ENCODE measurements around the gene SYNJ2.

SYNJ2 gene

DNA sequence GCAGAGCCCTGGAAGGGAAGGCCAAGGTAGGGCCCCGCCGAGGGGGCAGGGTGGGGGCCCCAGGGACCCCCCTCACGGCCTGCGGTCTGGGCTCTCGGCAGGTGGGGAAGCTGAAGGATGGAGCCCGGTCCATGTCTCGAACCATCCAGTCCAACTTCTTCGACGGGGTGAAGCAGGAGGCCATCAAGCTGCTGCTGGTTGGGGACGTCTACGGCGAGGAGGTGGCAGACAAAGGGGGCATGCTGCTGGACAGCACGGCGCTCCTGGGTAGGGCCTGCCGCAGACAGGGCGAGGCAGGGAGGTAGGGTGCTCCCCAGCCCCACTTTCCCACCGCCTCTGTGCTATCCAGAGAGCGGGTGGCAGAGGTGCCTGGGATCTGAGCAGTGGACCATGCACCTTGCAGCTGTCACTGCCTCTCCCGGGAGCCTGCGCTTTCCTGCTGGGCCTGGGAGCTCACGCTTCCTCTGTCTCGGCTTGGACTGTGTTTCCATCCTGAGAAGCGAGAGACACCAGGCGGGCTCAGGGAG, 83.1 kb downstream of the SYNJ2 start:
- DNase-seq: no peak

DNA sequence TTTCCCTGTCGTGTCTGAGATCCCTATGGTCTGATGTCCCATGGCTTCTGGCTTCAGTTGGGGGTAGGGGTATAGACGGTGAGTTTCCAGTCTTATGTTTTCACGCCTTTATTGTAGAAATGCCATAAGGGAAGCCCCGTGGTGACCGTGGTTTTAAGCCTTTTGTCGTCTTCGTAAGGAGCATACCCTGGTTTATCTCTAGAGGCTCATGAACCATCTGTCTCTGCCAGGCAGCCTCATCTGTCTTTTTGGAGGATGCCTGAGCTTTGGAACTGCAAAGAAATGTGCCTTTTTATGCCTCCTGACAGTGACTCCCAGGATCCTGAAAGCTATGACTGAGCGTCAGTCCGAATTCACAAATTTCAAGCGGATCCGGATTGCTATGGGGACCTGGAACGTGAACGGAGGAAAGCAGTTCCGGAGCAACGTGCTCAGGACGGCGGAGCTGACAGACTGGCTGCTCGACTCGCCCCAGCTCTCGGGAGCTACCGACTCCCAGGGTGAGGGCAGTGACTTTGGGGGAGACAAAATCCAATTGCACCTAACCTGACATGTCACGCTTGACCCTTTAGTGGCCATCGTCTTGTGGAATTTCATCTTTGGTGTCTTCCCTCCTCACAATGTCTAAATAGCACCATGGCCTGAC, 84.6 kb downstream of the SYNJ2 start:
- peak; percentile 23 for DNase-seq

DNA sequence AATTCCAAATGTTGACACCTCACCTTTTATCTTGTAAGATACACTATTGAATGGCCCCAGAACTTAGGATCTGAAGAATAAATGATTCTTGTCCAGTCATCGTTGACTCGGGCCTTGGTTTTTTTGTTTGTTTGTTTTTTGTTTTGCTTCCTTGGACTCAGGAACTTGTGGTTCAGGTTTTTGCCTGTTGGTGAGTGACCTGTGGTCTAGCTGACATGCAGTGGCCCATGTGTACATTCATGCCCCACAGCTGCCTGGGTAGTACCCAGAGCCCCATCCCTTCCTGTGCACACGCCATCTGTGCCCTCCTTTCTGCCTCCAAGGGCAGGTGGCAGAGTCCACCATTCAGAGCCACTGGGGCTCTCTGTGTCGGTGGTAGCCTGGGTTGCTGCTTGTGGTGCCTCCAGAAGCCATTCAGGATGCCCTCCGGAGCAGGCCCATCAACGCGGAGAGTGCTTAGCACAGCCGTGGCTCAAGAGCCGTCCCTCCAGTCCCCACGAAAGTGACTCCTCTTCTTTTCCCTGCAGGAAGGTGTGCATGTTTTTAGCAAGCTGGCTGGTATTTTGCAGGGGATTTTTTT, 85.9 kb downstream of the SYNJ2 start:
- DNase-seq: no peak

DNA sequence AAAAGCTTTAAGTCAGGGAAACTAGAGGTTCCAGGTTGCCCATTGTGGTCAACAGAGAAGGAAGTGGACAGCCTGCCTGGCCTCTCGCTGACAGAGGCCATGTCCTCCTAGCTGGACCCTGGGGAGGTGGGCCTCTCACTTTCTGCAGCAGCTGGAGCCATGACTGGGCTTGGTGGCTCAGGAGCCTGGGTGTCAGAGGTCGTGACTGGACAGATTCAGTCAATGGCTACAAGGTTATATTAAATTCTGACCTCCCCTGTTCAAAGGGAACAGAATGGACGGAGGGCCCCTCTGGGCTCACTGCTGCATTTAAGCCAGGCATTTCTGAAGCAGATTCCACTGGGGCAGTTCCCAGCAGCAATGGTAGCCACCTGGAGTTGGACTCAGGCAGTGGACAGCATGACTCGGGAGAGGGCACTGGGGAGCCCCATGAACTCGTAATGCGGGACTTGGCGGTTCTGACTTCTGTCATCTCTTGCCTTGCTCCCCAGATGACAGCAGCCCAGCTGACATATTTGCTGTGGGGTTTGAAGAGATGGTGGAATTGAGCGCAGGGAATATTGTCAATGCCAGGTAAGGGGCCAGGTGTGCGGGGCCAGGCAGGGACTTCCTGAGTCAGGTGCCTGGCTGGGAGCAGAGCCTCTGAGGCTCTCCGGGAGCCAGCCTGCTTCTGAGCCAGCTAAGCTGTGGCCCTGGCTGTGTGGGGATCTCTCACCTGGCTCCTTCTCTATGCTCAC, 86.7 kb downstream of the SYNJ2 start:
- DNase-seq: no peak

DNA sequence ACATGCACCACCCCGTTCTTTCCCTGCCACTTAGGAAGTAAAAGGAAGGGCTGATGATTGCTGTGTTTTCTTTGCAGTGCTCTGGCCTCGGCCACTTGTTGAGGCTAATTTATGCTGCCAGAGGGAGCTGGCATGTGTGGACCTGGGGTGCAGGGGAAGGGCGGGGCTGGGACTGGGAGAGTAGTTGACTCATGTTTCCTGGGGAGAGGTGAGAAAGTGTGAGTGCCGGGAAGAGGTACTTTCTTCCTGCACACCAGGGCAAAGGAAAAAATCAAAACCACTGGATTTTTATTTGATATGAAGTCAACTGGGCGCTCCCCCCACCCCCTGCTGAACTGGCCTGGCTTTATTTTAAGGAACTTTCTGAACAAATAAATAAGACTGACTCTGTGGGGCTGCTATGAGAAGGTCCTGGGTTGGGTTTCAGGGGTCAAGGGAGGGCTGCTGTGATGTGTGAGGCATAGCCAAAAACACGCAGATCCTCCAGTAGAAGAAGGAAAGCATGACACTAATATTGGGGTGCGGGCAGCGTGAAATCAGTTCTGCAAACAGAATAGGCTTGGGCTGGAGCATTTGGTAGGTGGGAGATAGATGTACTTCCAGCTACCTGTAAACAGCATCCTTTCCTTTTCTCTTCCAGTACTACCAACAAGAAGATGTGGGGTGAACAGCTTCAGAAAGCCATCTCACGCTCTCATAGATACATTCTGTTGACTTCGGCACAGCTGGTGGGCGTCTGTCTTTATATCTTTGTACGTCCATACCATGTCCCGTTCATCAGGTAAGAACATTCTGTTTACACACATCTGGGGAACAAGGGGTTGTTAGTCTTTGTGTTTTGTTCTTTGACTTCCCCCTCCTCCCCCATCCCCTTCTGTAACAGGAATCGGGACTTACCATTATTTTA, 87.5 kb downstream of the SYNJ2 start:
- no peak for DNase-seq

DNA sequence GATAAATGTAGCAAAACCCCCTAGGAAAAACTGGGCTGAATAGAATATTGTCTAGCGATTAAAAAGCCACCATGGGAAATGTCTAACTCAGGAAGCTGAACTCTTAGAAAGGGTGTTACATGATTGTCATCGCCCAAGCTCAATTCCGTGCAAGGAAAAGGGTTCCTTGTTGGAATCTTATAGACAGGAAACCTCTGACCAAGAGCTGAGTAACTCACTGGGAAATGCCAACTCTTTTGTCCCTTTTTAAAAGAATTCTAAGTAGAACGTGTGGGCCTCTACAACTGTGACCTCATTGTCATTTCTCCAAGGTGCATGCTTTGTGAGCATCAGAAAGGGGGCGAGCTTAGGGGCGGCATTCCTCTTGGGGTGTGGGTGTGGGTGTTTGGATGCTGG, 88.1 kb downstream of the SYNJ2 start:
- DNase-seq: no peak

DNA sequence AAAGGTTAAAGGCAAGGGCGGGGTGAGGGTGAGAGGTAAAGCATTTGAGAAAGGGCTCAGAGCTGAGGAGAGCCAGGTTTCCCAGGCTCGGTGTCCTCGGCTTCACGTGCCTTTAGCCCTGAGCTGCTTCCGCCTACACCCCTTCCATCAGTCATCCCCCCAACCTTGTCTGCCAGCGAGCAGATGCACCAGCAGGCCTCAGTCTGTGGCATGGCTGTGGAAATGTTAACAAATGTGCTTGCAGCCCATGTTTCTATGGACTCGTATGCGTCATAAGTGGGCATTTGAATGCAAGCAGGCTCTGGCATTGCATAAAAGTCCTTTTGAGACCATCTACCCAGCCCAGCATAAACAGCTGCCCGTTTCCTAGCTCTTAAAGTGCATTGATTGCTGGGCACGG, 88.8 kb downstream of the SYNJ2 start:
- no peak for DNase-seq

DNA sequence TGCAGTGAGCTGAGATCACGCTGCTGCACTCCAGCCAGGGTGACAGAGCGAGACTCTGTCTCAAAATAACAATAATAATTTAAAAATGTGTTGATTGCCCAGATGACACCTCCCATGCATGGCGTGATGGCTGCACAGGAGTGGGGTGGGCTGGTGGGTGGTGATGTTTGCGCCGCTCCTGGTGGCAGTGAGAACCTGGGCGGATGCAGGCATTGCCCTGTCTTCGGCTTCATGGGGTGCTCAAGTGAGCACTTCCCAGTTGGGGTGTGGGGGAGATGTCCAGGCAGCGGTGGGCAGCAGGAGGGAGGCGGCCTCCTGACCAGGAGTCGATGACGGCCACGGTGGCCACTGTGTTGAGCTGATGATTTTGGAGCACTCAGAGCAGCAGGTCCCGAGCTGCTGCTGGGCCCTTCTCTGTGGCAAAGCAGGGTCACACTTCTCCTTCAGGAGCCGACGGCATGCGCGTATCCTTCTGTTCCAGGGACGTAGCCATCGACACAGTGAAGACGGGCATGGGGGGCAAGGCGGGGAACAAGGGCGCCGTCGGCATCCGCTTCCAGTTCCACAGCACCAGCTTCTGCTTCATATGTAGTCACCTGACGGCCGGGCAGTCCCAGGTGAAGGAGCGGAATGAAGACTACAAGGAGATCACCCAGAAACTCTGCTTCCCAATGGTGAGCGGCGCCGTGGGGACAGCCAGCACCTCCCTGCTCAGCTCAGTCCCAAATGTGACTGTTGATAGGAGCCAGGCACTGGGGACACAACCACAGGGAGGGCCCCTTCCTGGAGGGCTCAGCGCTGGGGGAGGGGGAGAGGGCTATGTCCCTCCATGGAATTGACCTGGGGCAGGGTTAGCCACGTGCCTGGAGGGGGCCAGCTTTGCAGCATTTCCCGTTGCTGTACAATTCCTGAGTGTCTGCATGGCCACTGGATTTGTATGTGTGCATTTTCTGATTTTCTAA, 89.7 kb downstream of the SYNJ2 start:
- no peak for DNase-seq

DNA sequence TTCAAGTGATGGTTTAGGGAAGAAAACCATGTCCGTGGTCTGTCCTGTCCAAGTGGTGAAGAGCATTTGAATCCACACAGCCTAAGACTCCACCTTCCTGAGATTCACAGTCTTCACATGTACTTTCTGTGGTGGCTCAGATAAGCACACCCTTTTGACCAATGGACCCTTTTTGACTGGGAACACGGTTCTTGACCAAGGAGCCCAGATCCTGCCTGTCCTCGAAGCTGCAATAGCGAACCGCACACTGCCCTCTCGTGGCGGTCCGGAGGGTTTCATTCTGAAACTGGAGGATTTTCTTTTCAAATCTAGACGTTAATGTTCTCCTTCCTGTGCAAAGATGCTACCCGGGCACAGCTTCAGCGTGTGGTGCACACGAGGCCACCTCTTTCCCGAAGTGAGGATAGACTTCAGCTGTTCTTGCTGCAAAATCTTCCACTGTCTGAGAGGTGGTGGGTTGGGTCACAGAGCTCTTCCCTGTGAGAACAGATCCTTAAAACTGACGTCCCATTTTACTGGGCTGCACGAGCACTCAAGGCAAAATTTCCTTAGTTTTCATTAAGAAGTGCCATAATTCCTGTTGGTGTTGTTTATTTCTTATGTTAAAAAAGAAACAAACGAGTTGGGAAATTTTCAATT, 90.5 kb downstream of the SYNJ2 start:
- DNase-seq: peak; percentile 82

DNA sequence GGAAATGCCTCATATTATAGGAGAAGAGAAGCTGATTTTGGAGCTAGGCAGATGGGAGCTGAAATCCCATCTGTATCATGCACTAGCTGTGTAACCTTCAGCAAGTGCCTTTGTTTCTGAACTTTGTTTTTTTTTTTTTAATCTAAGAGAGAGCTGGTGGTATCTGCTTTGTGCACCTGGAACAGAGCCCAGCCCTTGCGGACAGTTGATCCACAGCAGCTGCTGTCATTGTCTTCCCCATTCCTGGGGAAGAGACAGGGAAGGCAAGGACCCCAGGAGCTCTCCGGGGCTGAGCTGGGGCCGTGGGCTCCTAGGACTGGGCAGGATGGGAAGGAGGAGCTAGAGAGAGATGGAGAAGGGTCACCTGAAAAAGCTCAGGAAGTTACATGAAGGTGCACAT, 92.1 kb downstream of the SYNJ2 start:
- peak; percentile 62 for DNase-seq

DNA sequence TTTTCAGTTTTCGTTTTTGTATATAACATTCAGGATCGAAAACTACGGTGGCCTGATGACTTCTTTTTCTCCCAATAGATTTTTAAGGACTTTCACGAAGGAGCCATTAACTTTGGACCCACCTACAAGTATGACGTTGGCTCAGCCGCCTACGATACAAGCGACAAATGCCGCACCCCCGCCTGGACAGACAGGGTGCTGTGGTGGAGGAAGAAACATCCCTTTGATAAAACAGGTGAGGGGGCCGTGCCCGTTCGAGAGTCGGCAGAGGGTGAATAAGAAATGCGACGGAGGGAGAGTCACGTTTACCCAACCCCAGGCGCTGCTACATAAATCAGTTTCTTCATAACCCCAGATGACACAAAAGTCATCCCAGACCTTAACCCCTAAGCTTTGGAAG, 94.9 kb downstream of the SYNJ2 start:
- DNase-seq: no peak

DNA sequence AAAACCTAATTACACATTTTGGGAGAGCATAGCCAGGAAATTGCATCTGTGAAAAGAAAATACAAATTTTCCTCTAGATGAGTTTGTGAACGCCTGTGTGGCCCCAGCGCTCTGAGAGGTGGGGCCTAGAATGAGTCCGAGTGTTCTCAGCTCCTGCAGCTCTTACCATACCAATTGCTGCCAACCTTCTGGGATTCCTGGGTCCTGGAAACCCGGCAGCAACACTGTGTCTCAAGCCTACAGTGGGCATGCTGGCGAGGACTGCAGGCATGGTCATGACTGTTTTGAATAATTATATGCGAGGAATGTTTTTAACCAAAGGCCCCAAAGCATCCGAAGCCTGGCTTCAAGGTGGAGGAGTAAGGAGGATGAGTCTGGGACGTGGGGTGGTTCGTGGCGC, 96.0 kb downstream of the SYNJ2 start:
- no peak for DNase-seq

DNA sequence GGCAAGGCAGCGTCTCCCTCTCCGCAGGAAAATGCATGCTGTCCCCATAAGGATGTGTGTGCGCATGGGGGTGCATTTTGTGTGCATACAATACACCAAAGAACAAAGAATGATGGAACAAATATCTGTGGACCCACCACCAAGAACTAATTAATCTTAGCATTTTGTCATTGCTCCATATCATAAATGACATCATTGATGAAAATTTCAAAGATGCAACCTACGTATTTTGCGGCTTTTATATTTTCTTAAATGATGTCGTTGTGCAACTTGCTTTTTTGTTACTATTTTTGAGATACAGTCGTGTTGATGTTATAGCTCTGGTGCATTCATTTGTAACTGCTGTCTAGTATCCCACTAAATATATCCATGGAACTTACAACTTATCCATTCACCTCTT, 96.7 kb downstream of the SYNJ2 start:
- DNase-seq: no peak

DNA sequence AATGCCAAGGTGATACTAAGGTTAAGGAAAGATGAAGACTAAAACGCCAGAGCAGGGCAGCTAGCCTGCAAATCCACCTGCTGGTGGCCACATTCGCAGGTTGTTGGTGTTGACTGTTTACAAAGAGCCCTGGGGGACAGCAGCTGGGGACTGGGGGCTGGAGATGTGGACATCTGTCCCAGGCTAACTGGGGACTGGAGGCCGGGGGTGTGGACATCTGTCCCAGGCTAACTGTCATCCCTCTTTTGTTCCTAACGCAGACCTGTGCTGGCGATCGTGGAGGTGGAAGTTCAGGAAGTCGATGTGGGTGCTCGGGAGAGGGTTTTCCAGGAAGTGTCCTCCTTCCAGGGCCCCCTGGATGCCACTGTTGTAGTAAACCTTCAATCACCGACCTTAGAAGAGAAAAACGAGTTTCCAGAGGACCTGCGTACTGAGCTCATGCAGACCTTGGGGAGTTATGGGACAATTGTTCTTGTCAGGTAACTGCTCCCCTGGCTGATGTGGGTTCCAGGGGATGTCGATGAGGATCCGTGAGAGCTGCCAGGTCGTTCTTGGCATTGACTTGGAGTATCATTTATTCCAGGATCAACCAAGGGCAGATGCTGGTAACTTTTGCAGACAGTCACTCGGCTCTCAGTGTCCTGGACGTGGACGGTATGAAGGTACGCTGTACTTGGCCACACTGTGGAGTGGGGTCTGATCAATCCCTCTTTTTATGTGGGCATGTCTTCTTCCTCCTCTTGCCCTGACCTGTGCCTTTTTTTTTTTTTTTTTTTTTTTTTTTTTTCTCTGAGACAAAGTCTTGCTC, 99.4 kb downstream of the SYNJ2 start:
- peak; percentile 15 for DNase-seq

DNA sequence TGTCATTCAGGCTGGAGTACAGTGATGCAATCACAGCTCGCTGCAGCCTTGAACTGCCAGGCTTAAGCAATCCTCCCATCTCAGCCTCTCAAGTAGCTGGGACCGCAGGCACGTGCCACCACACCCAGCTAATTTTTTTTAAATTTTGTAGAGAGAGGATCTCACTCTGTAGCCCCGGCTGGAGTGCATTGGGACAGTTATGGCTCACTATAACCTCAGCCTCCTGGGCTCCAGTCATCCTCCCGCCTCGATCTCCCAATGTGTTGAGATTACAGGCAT, 99.9 kb downstream of the SYNJ2 start:
- no peak for DNase-seq

DNA sequence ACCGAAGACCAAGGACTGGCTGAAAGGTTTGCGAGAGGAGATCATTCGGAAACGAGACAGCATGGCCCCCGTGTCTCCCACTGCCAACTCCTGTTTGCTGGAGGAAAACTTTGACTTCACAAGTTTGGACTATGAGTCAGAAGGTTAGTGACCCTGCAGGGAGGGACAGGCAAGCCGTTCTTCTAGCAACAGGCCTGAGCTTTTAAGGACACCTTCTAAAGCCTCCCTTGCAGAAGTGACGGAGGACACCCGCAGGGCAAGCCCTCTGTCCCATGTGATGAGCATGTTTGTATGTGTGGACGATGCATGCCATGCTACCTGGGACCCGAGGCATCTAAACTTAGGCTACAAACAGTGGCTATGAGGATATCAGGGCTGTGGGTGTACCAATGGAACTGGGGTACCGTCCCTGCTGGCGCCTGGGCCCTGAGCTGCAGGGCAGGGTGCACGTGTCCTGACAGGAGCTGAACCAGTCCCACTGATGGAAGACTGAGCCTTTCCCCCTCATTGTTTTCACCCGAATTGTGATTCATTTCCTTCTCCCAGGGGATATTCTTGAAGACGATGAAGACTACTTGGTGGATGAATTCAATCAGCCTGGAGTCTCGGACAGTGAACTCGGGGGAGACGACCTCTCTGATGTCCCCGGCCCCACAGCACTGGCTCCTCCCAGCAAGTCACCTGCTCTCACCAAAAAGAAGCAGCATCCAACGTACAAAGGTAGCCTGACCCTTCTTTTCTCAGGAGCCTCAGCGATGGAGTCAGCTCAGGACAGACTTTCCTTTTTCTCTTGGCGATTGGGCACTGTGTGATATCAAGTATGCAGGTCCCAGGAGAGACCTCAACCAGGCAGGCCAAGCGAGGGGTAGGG, 102.0 kb downstream of the SYNJ2 start:
- no peak for DNase-seq

DNA sequence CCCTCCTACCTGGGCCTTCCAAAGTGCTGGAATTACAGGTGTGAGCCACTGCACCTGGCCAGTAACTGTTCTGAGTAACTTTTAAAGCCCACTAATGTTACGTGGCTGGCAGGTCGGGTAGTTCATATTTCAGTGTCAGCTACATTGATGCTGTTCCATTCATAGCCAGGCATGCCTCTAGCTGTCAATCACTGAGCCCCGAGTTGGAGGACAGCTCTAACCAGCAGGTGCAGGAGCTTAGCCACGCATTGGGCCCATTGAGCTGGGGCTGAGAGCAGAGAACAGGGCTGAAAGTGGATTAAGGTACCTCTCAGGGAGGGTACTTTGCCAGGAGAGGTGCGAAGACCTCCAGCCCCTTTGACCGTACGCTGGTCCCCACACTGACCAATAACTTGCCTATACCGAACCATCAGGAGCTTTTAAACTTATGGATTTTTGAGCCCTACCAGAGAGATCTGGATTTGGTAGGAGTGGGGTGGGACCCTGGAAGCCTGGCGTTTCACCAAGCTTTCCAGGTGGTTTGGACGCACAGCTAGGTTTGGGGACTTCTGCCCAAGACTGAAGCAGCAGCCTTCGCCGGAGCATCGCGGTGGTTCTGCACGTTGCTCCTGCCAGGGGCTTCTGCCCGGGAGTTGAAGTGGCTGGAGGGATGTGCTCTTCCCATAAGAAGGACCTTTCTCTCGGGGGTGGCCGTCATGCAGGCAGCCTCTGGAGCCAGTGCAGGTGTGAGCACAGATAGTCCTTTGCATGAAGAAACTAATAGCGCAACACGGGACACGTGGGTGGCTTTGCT, 103.8 kb downstream of the SYNJ2 start:
- no peak for DNase-seq

DNA sequence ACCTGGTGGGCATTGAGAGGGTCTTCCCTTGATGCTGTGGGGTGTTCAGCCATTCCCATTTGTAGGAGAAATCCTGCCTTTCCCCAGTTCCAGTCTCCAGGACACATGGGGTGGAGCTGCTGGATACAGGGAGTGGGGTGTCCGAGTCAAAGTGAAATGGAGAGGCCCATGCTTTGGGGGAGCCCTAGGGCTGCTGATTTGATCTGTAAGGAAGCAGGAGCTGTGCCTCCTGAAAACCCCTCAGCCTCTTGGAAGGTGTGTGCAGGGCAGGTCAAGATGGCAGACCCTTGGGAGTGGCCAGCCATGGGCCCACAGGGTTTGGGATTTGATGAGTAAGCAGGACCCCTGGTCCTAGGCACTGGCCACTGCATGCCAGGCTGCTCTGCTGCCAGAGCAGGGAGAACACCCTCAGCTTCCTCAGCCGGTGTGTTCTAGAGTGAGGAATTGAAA, 104.4 kb downstream of the SYNJ2 start:
- DNase-seq: no peak
